Activated CD4-positive, alpha-beta T cell treated with anti-CD3 and anti-CD28 coated beads, Interleukin-2, amount 10 ng/mL, durations not matched to agents 7 days and 5 days (primary cell): ENCODE data around the gene CYP11A1. TPM values are rescaled to one million over a fixed set of nuclear protein-coding genes. Genes with fewer than 3 reads are reported as not detected.
A peak's percentile ranks its signal among the peaks of the same experiment; 100 is the strongest.

Experiments used
- CTCF ChIA-PET: fragments of 350-600 bp; sonication (Branson Sonifier 250); formaldehyde crosslinking; loops from one replicate; lab custom pipeline; 2021; ENCODE audit warnings: antibody characterized with exemption; lab: Charles Lee
- POLR2A ChIA-PET: fragments of 350-600 bp; sonication (Branson Sonifier 250); formaldehyde crosslinking; loops from one replicate; lab custom pipeline; 2021; ENCODE audit warnings: antibody characterized with exemption; lab: Charles Lee
- DNase-seq: peaks from one replicate; pipeline ENCODE4 v3.0.0-alpha.2; 2020
- H3K27ac Mint-ChIP-seq: one replicate; pipeline ENCODE4 v1.8.0; 2021; ENCODE audit warnings: mild to moderate bottlenecking, moderate library complexity, mixed read lengths
- H3K27me3 Mint-ChIP-seq: one replicate; pipeline ENCODE4 v1.8.0; 2021; ENCODE audit warnings: mixed read lengths
- H3K36me3 Mint-ChIP-seq: one replicate; pipeline ENCODE4 v1.8.0; 2021; ENCODE audit warnings: low read depth, mixed read lengths
- H3K4me1 Mint-ChIP-seq: one replicate; pipeline ENCODE4 v1.8.0; 2021; ENCODE audit warnings: mixed read lengths
- H3K4me3 Mint-ChIP-seq: one replicate; pipeline ENCODE4 v1.8.0; 2021; ENCODE audit warnings: mild to moderate bottlenecking, moderate library complexity, mixed read lengths
- H3K9me3 Mint-ChIP-seq: one replicate; pipeline ENCODE4 v1.8.0; 2021; ENCODE audit warnings: mixed read lengths
- total RNA-seq, 2 experiments: library from RNA; stranded (reverse); gene quantifications; one replicate each; pipeline ENCODE4 v1.2.3, GENCODE V29; 2021

CYP11A1 gene
- total RNA-seq, 2 experiments from 2014 or later = not detected

- no peak overlapping the region for H3K27ac Mint-ChIP-seq
- peaks cover 6% of the 10 kb centered on the region for H3K4me1 Mint-ChIP-seq
- DNase-seq = no peak
- H3K36me3 Mint-ChIP-seq = no peaks in the 10 kb centered on the region
- no peaks in the 10 kb centered on the region for H3K27me3 Mint-ChIP-seq
- peaks cover 3% of the 10 kb centered on the region for H3K9me3 Mint-ChIP-seq
- ChIA-PET POLR2A (no interaction called here), CTCF (interaction anchor here (1.1 kb wide), 1 partner anchor 8 kb away, joined by 3 read pairs; no protein-coding TSS in a partner anchor)
- no peak overlapping the region for H3K4me3 Mint-ChIP-seq
Measured at GRCh38 chr15:74330861-74331408, 36.5 kb downstream of the CYP11A1 start.

- no peak for DNase-seq
Measured at GRCh38 chr15:74328331-74329056, 39.0 kb downstream of the CYP11A1 start.

GRCh38 chr15:74327756-74328155 is 39.7 kb downstream of the CYP11A1 start:
- ChIA-PET POLR2A (no interaction called here), CTCF (no interaction called here)
- no peak for DNase-seq
- Mint-ChIP-seq H3K4me1 (peaks cover 6% of the 10 kb centered on the region), H3K4me3 (no peak overlapping the region), H3K36me3 (no peaks in the 10 kb centered on the region), H3K9me3 (no peaks in the 10 kb centered on the region), H3K27ac (no peak overlapping the region), H3K27me3 (peaks cover 8% of the 10 kb centered on the region)

More at GRCh38 chr15:74328331-74329056, 39.0 kb downstream of the CYP11A1 start:
- H3K9me3 Mint-ChIP-seq = no peaks in the 10 kb centered on the region
- ChIA-PET POLR2A (no interaction called here), CTCF (interaction anchor here (1.1 kb wide), 1 partner anchor 279 kb away, joined by 4 read pairs; no protein-coding TSS in a partner anchor)
- H3K4me3 Mint-ChIP-seq = no peak overlapping the region
- H3K27ac Mint-ChIP-seq = no peak overlapping the region
- peaks cover 6% of the 10 kb centered on the region for H3K4me1 Mint-ChIP-seq
- H3K27me3 Mint-ChIP-seq = peaks cover 8% of the 10 kb centered on the region
- no peaks in the 10 kb centered on the region for H3K36me3 Mint-ChIP-seq

- Mint-ChIP-seq H3K27me3 (peaks cover 8% of the 10 kb centered on the region), H3K27ac (no peak overlapping the region), H3K4me1 (peaks cover 6% of the 10 kb centered on the region), H3K36me3 (no peaks in the 10 kb centered on the region), H3K9me3 (no peaks in the 10 kb centered on the region), H3K4me3 (no peak overlapping the region)
- POLR2A ChIA-PET = no interaction called here
- CTCF ChIA-PET = interaction anchor here (1.0 kb wide), 1 partner anchor 206 kb away, joined by 4 read pairs; no protein-coding TSS in a partner anchor
- DNase-seq = no peak
Measured at GRCh38 chr15:74326746-74327145, 40.7 kb downstream of the CYP11A1 start.

GRCh38 chr15:74324714-74325113 is 42.7 kb downstream of the CYP11A1 start:
- POLR2A ChIA-PET = no interaction called here
- CTCF ChIA-PET = no interaction called here
- Mint-ChIP-seq H3K9me3 (no peaks in the 10 kb centered on the region), H3K4me3 (no peak overlapping the region), H3K36me3 (no peaks in the 10 kb centered on the region), H3K27me3 (peaks cover 8% of the 10 kb centered on the region), H3K4me1 (peaks cover 14% of the 10 kb centered on the region), H3K27ac (peak overlapping the region; percentile 55)
- DNase-seq = no peak

GRCh38 chr15:74322558-74323180 is 44.8 kb downstream of the CYP11A1 start:
- H3K4me3 Mint-ChIP-seq = no peak overlapping the region
- DNase-seq = peak; percentile 63
- H3K9me3 Mint-ChIP-seq = no peaks in the 10 kb centered on the region
- peaks cover 8% of the 10 kb centered on the region for H3K27me3 Mint-ChIP-seq
- ChIA-PET POLR2A (no interaction called here), CTCF (interaction anchor here (0.9 to 1.6 kb wide), 6 partner anchors 8 to 201 kb away, joined by 3 to 8 read pairs (median 4); no protein-coding TSS in a partner anchor)
- H3K36me3 Mint-ChIP-seq = no peaks in the 10 kb centered on the region
- no peak overlapping the region for H3K27ac Mint-ChIP-seq
- H3K4me1 Mint-ChIP-seq = peaks cover 12% of the 10 kb centered on the region

- Mint-ChIP-seq H3K36me3 (no peaks in the 10 kb centered on the region), H3K27me3 (peaks cover 8% of the 10 kb centered on the region), H3K4me3 (no peak overlapping the region), H3K4me1 (peaks cover 27% of the 10 kb centered on the region), H3K27ac (peak overlapping the region; percentile 78), H3K9me3 (no peaks in the 10 kb centered on the region)
- ChIA-PET POLR2A (no interaction called here), CTCF (interaction anchor here (0.6 to 1.4 kb wide), 5 partner anchors 11 to 425 kb away, joined by 3 to 5 read pairs (median 4); no protein-coding TSS in a partner anchor)
- DNase-seq = peak; percentile 51
Measured at GRCh38 chr15:74320352-74321247, 46.8 kb downstream of the CYP11A1 start.

- Mint-ChIP-seq H3K27ac (peak overlapping the region; percentile 78), H3K4me1 (peaks cover 35% of the 10 kb centered on the region), H3K36me3 (no peaks in the 10 kb centered on the region), H3K27me3 (no peaks in the 10 kb centered on the region), H3K4me3 (no peak overlapping the region), H3K9me3 (no peaks in the 10 kb centered on the region)
- ChIA-PET POLR2A (no interaction called here), CTCF (interaction anchor here (0.6 to 1.4 kb wide), 4 partner anchors 10 to 424 kb away, joined by 3 to 5 read pairs (median 4); no protein-coding TSS in a partner anchor)
- no peak for DNase-seq
Measured at GRCh38 chr15:74319596-74320351, 47.7 kb downstream of the CYP11A1 start.

GRCh38 chr15:74319138-74319460 is 48.3 kb downstream of the CYP11A1 start:
- H3K27me3 Mint-ChIP-seq = no peaks in the 10 kb centered on the region

GRCh38 chr15:74318376-74319137 is 48.9 kb downstream of the CYP11A1 start:
- ChIA-PET POLR2A (no interaction called here), CTCF (no interaction called here)
- Mint-ChIP-seq H3K36me3 (no peaks in the 10 kb centered on the region), H3K4me1 (peaks cover 46% of the 10 kb centered on the region), H3K27me3 (no peaks in the 10 kb centered on the region), H3K27ac (peak overlapping the region; percentile 46), H3K4me3 (no peak overlapping the region), H3K9me3 (no peaks in the 10 kb centered on the region)
- no peak for DNase-seq

More at GRCh38 chr15:74319138-74319460, 48.3 kb downstream of the CYP11A1 start:
- H3K9me3 Mint-ChIP-seq = no peaks in the 10 kb centered on the region
- H3K4me3 Mint-ChIP-seq = no peak overlapping the region
- DNase-seq = no peak
- ChIA-PET CTCF (no interaction called here), POLR2A (no interaction called here)
- H3K4me1 Mint-ChIP-seq = peaks cover 42% of the 10 kb centered on the region
- no peaks in the 10 kb centered on the region for H3K36me3 Mint-ChIP-seq
- H3K27ac Mint-ChIP-seq = no peak overlapping the region

- POLR2A ChIA-PET = no interaction called here
- no peak for DNase-seq
- Mint-ChIP-seq H3K9me3 (no peaks in the 10 kb centered on the region), H3K27me3 (no peaks in the 10 kb centered on the region), H3K4me1 (peaks cover 46% of the 10 kb centered on the region), H3K4me3 (no peak overlapping the region), H3K27ac (peak overlapping the region; percentile 46), H3K36me3 (no peaks in the 10 kb centered on the region)
- CTCF ChIA-PET = no interaction called here
Measured at GRCh38 chr15:74317820-74318375, 49.5 kb downstream of the CYP11A1 start.
